K562 (cell line): ENCODE data around the gene TMEM95. TPM values are rescaled to one million over a fixed set of nuclear protein-coding genes. Genes with fewer than 3 reads are reported as not detected.
A peak's percentile ranks its signal among the peaks of the same experiment; 100 is the strongest.

Source experiments
- ATAC-seq: fragments of 200-7000 bp; cut with Tn5 transposase; 3 replicates; pipeline ENCODE4 v1.9.1; 2020; ENCODE audit warnings: moderate library complexity
- BruUV-seq: library from RNA; stranded (reverse); fragments of 400-500 nt; replicated peaks from 2 replicates; lab custom pipeline; 2021; lab: Mats Ljungman, UMichigan
- CTCF ChIA-PET: fragments of 300-600 bp; formaldehyde crosslinking; extraction: SDS; loops from one replicate; lab custom pipeline; 2021; ENCODE audit warnings: low intra/inter-chr PET ratio; lab: Yijun Ruan, JAX
- POLR2A ChIA-PET: fragments of 300-600, 350-650 bp; sonication (Branson Sonifier 250); formaldehyde crosslinking; extraction: SDS; loops from one replicate; lab custom pipeline; 2021; ENCODE audit warnings: antibody characterized with exemption, inconsistent platforms; lab: Yijun Ruan, JAX
- DNase-seq, 4 experiments: peaks; one replicate each; pipeline versions ENCODE4 v3.0.0 to v3.0.0-alpha.2; 2011 to 2018; ENCODE audit warnings: low spot score in 3 of 4, mixed read lengths in 3 of 4; ENCODE audit errors: extremely low read depth in 1 of 4
- FAIRE-seq: peaks from 2 replicates; lab custom pipeline; 2011; peaks lifted over from hg19 to GRCh38; lab: Jason Lieb, UNC
- H2AFZ ChIP-seq: 2 replicates; pipeline ENCODE4 v1.6.0; 2011; ENCODE audit warnings: low read depth, low read length, control low read depth, inconsistent platforms
- H3K27ac ChIP-seq: fragments of 200-600 bp; 3 replicates; pipeline ENCODE4 v1.8.0; 2011; ENCODE audit warnings: low read depth, mild to moderate bottlenecking, control low read depth, inconsistent platforms, low read length, moderate library complexity, mixed read lengths; ENCODE audit errors: extremely low read depth
- H3K27me3 ChIP-seq, 2 experiments: fragments of 300-600 bp in 1 of 2; 2 replicates in 1 of 2; 3 replicates in 1 of 2; pipeline versions ENCODE4 v1.6.0 to v1.8.0; 2011; ENCODE audit warnings: inconsistent platforms in 2 of 2, low read length in 2 of 2, mild to moderate bottlenecking in 1 of 2, mixed read lengths in 1 of 2, moderate library complexity in 1 of 2; ENCODE audit not compliant: control insufficient read depth in 2 of 2, insufficient read depth in 2 of 2
- H3K36me3 ChIP-seq: fragments of 300-600 bp; 3 replicates; pipeline ENCODE4 v1.8.0; 2011; ENCODE audit warnings: mild to moderate bottlenecking, low read length, inconsistent platforms; ENCODE audit not compliant: control insufficient read depth, insufficient read depth
- H3K4me1 ChIP-seq, 2 experiments: fragments of 200-600 bp in 1 of 2; replicated peaks in 1 of 2; 2 replicates in 1 of 2; 3 replicates in 1 of 2; pipeline versions ENCODE4 v1.5.1 to v1.8.0; 2011; ENCODE audit warnings: inconsistent platforms in 2 of 2, low read length in 2 of 2, mild to moderate bottlenecking in 1 of 2, mixed read lengths in 1 of 2, moderate library complexity in 1 of 2; ENCODE audit not compliant: control insufficient read depth in 2 of 2, insufficient read depth in 2 of 2
- H3K4me2 ChIP-seq: 2 replicates; pipeline ENCODE4 v1.6.1; 2011; ENCODE audit warnings: low read length, control low read depth, inconsistent platforms, mixed read lengths; ENCODE audit not compliant: insufficient read depth
- H3K4me3 ChIP-seq: fragments of 200-600 bp; sonication (generic), shearing (Covaris generic); 2 replicates; pipeline ENCODE4 v1.5.1; 2016; ENCODE audit warnings: control low read depth, inconsistent platforms
- H3K79me2 ChIP-seq: fragments of 200-600 bp; 3 replicates; pipeline ENCODE4 v1.8.0; 2011; ENCODE audit warnings: low read length, inconsistent platforms; ENCODE audit not compliant: control insufficient read depth, insufficient read depth
- H3K9ac ChIP-seq, 2 experiments: 2 replicates each; pipeline versions ENCODE4 v1.6.0 to v1.6.1; 2011; ENCODE audit warnings: low read depth in 2 of 2, low read length in 2 of 2, control low read depth in 1 of 2, inconsistent platforms in 1 of 2, mild to moderate bottlenecking in 1 of 2, mixed read lengths in 1 of 2; ENCODE audit not compliant: insufficient read depth in 1 of 2
- H3K9me1 ChIP-seq: one replicate; pipeline ENCODE4 v1.6.0; 2011; ENCODE audit warnings: inconsistent platforms, mild to moderate bottlenecking, low read length, moderate library complexity; ENCODE audit not compliant: control insufficient read depth, insufficient read depth
- H3K9me3 ChIP-seq: replicated peaks from 2 replicates; pipeline ENCODE4 v1.5.1; 2011; ENCODE audit warnings: low read depth, low read length, inconsistent platforms; ENCODE audit not compliant: control insufficient read depth, insufficient read depth
- H4K20me1 ChIP-seq: replicated peaks from 2 replicates; pipeline ENCODE4 v1.6.1; 2011; ENCODE audit warnings: low read length, inconsistent platforms, mixed read lengths; ENCODE audit not compliant: control insufficient read depth, insufficient read depth
- C11orf30 ChIP-seq: fragments of 450-650 bp; IDR thresholded peaks from 2 replicates; pipeline ENCODE4 v1.6.1; 2016; ENCODE audit warnings: low read depth, mild to moderate bottlenecking
- E2F6 ChIP-seq, 2 experiments: IDR thresholded peaks; 2 replicates each; pipeline ENCODE4 v1.6.1; 2011; ENCODE audit warnings: borderline replicate concordance in 1 of 2, control low read depth in 1 of 2, low read depth in 1 of 2, low read length in 1 of 2, mild to moderate bottlenecking in 1 of 2, mixed read lengths in 1 of 2, moderate library complexity in 1 of 2; ENCODE audit not compliant: insufficient read depth in 1 of 2, insufficient read length in 1 of 2, poor library complexity in 1 of 2, severe bottlenecking in 1 of 2; ENCODE audit errors: extremely low read depth in 1 of 2
- ESRRA ChIP-seq: fragments of 450-650 bp; IDR thresholded peaks from 2 replicates; pipeline ENCODE4 v1.6.1; 2014; ENCODE audit warnings: low read depth, mild to moderate bottlenecking, moderate library complexity, borderline replicate concordance
- GTF3C2 ChIP-seq: IDR thresholded peaks from 3 replicates; pipeline ENCODE4 v1.6.1; 2011; ENCODE audit warnings: borderline replicate concordance, mild to moderate bottlenecking, moderate library complexity; ENCODE audit not compliant: insufficient read length; ENCODE audit errors: extremely low read depth
- L3MBTL2 ChIP-seq: fragments of 450-650 bp; IDR thresholded peaks from 2 replicates; pipeline ENCODE4 v1.6.1; 2016; ENCODE audit warnings: mild to moderate bottlenecking, moderate library complexity
- PHF21A ChIP-seq: fragments of 450-650 bp; IDR thresholded peaks from 2 replicates; pipeline ENCODE4 v1.6.1; 2017; ENCODE audit warnings: low read depth, borderline replicate concordance
- POLR2B ChIP-seq: fragments of 450-650 bp; IDR thresholded peaks from 2 replicates; pipeline ENCODE4 v1.6.1; 2018; ENCODE audit warnings: low read depth; ENCODE audit not compliant: partially characterized antibody
- RBM15 ChIP-seq: fragments of 200-400 bp; formaldehyde crosslinking; IDR thresholded peaks from 2 replicates; pipeline ENCODE4 v1.6.1; 2018; ENCODE audit warnings: mild to moderate bottlenecking, low read length, moderate library complexity; ENCODE audit not compliant: insufficient read depth
- SUPT5H ChIP-seq: fragments of 450-650 bp; IDR thresholded peaks from 2 replicates; pipeline ENCODE4 v1.6.1; 2016
- ZNF518B ChIP-seq: fragments of 250-450 bp; sonication (Bioruptor Pico); IDR thresholded peaks from 2 replicates; pipeline ENCODE4 v1.5.0; 2021; ENCODE audit warnings: mild to moderate bottlenecking, moderate library complexity
- WGBS: fragments of 100-300 bp; shearing (Covaris generic); methylation state at CpG from one replicate; pipeline ENCODE4 v1.1.6; 2016; ENCODE audit warnings: low coverage, mixed read lengths; ENCODE audit not compliant: insufficient coverage; ENCODE audit errors: missing lambda C conversion rate; 5-methylcytosine and 5-hydroxymethylcytosine counted together
- in situ Hi-C: fragments of 300-500 bp; cut with MboI; formaldehyde crosslinking; loops from 4 replicates; pipeline ENCODE4 v1.15.0; 2018; ENCODE audit warnings: inconsistent platforms, mixed read lengths
- intact Hi-C: fragments of 100-400 bp; cut with micrococcal nuclease; formaldehyde crosslinking; loops from 2 replicates; pipeline ENCODE4 v1.14.2; 2022
- polyA plus RNA-seq, 8 experiments: library from polyadenylated mRNA; depleted of rRNA in 4 of 8; stranded (reverse) in 5 of 8; unstranded in 3 of 8; fragments of >200 nt; fragmentation: Nextera tagmentation in 2 of 8; fragmentation: Illumina TruSeq in 1 of 8; extraction: Ambion mirVana in 2 of 8; extraction: Trizol in 1 of 8; gene quantifications; 2 replicates each; pipeline versions ENCODE4 v1.2.1 to v1.2.3, GENCODE V29; 2011 to 2014; ENCODE audit warnings: inconsistent platforms in 1 of 8, missing spikeins in 1 of 8
- total RNA-seq, 7 experiments: library from RNA; depleted of rRNA in 6 of 7; stranded (reverse); fragments of >200 nt in 6 of 7; fragmentation: Illumina TruSeq in 2 of 7; extraction: Trizol in 2 of 7; gene quantifications; 2 replicates each; pipeline versions ENCODE4 v1.2.1 to v1.2.3, GENCODE V29; 2011 to 2021; ENCODE audit warnings: low replicate concordance in 1 of 7

The TMEM95 gene
- total and polyA plus RNA-seq, 9 of the 15 experiments (the other 6 are each of a cell fraction or from before 2014, with no cell fraction given) = not detected

GRCh38 chr17:7315570-7316235 lies 39.3 kb upstream of the TMEM95 start:
- FAIRE-seq (no peak), ATAC-seq (peak; percentile 8), DNase-seq (no peak)
- ChIA-PET POLR2A (interaction anchor here (0.8 kb wide), 1 partner anchor 14 kb away, joined by 9 read pairs; the partner anchor contains the start of gene NEURL4), CTCF (no interaction called here)
- peaks cover 6 to 26% of the 10 kb centered on the region in 2 experiments for H3K4me1 ChIP-seq
- H2AFZ ChIP-seq = peak overlapping the region; percentile 74; the same call in 1 of the 2 replicates
- intact Hi-C loops = no loop called here
- H3K27ac ChIP-seq = peak overlapping the region; percentile 75; the same call in 2 of the 3 replicates
- H3K4me3 ChIP-seq = peak overlapping the region; percentile 93
- BruUV-seq = no TSS peak
- H3K79me2 ChIP-seq = peaks cover 21% of the 10 kb centered on the region
- no peaks in the 10 kb centered on the region for H3K27me3 ChIP-seq
- no peaks in the 10 kb centered on the region for H3K9me3 ChIP-seq
- peaks cover 15% of the 10 kb centered on the region for H4K20me1 ChIP-seq
- H3K36me3 ChIP-seq = peaks cover 71% of the 10 kb centered on the region
- H3K9me1 ChIP-seq = peaks cover 3% of the 10 kb centered on the region
- H3K9ac ChIP-seq = peak overlapping the region; percentile 67 to 94
- peak overlapping the region; percentile 86 for H3K4me2 ChIP-seq
- in situ Hi-C loops = no loop called here
- WGBS = 61% methylated on average over 12 of the region's 30 CpGs
- peak; percentile 2; the same call in 1 of the 2 replicates for TF ChIP-seq C11orf30
- 0 out of 2 replicates have a peak, but pooled peaks have one; percentile 40 for TF ChIP-seq PHF21A
- no peak for TF ChIP-seq RBM15
- no peak for TF ChIP-seq ZNF518B (CRISPR knock-in tag)
- no peak for TF ChIP-seq E2F6 (IDR thresholded peaks at IDR 0.05; ENCODE audit: borderline replicate concordance in 1 of 2, extremely low read depth in 1 of 2, insufficient read depth in 1 of 2, insufficient read length in 1 of 2, low read depth in 1 of 2, low read length in 1 of 2, poor library complexity in 1 of 2, severe bottlenecking in 1 of 2)
- TF ChIP-seq POLR2B = peak; percentile 11
- TF ChIP-seq GTF3C2 = no peak
- TF ChIP-seq L3MBTL2 = 0 out of 2 replicates have a peak, but pooled peaks have one; percentile 3
- TF ChIP-seq ESRRA = no peak
- 0 out of 2 replicates have a peak, but pooled peaks have one; percentile 4 for TF ChIP-seq SUPT5H
